ENCODE measurements around the gene CLEC12A. TPM values are rescaled to one million over a fixed set of nuclear protein-coding genes. Genes with fewer than 3 reads are reported as not detected.
"Not testable (repeated sequence)": the region's sequence is repeated elsewhere in the genome, so short reads cannot be mapped to it uniquely, and the experiment has no call there.

Gene CLEC12A
- total RNA-seq, 6 experiments from 2014 or later, result 0.22 to 2.9 (median 0.99) TPM

DNA sequence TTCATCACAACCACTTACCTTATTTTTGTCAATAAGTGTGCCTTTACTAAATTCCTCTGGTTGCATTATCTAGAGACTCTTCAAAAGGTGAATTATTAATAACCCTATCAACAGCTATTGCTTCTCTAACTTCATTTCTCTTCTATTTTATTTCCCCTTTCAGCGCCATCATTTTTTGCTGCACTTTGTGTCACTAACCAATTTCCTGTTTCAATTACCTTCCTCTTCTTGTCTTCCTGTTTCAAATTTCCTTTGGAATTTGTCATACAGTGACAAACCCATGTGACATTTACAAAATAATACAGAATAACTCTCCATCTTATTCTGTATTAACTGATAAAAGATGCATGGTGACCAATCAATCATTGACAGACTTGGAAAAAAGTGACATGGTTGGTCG is 26.8 kb upstream of the CLEC12A start:
- TF ChIP-seq, protein P1, sequence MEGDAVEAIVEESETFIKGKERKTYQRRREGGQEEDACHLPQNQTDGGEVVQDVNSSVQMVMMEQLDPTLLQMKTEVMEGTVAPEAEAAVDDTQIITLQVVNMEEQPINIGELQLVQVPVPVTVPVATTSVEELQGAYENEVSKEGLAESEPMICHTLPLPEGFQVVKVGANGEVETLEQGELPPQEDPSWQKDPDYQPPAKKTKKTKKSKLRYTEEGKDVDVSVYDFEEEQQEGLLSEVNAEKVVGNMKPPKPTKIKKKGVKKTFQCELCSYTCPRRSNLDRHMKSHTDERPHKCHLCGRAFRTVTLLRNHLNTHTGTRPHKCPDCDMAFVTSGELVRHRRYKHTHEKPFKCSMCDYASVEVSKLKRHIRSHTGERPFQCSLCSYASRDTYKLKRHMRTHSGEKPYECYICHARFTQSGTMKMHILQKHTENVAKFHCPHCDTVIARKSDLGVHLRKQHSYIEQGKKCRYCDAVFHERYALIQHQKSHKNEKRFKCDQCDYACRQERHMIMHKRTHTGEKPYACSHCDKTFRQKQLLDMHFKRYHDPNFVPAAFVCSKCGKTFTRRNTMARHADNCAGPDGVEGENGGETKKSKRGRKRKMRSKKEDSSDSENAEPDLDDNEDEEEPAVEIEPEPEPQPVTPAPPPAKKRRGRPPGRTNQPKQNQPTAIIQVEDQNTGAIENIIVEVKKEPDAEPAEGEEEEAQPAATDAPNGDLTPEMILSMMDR (IDR thresholded peaks at IDR 0.05), result no peak
- TF ChIP-seq POLR2A (IDR thresholded peaks at IDR 0.05), result no peak
- ATAC-seq, result no peak
- H3K4me3 ChIP-seq, result no peak overlapping the region
- H3K36me3 ChIP-seq, result no peaks in the 10 kb centered on the region
- no peaks in the 10 kb centered on the region for H3K9me3 ChIP-seq
- H3K4me1 ChIP-seq, result no peaks in the 10 kb centered on the region
- WGBS (ENCODE audit: insufficient coverage, low coverage, low lambda C conversion rate, missing lambda C conversion rate), result 35% methylated on average over 2 of the region's 2 CpGs
- intact Hi-C loops (cut with DNase I), result no loop called here
- no peak for DNase-seq
- no peaks in the 10 kb centered on the region for H3K27me3 ChIP-seq
- H3K27ac ChIP-seq, result no peak overlapping the region

DNA sequence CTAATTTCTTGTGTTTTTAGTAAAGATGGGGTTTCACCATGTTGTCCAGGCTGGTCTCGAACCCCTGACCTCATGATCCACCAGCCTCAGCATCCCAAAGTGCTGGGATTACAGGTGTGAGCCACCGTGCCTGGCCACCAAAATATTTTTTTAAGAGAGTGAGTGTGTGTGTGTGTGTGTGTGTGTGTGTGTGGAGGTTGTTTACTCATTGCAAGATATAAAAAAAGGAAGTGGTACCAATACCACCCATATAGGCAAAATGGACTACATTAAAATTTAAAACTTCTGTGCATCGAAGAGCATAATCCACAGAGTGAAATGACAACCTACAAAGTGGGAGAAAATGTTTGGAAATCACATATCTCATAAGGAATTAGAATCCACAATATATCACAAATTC is 23.5 kb upstream of the CLEC12A start:
- Histone ChIP-seq H3K27ac (no peak overlapping the region), H3K4me1 (no peaks in the 10 kb centered on the region), H3K9me3 (no peaks in the 10 kb centered on the region), H3K36me3 (no peaks in the 10 kb centered on the region), H3K27me3 (no peaks in the 10 kb centered on the region), H3K4me3 (no peak overlapping the region)
- TF ChIP-seq POLR2A (IDR thresholded peaks at IDR 0.05), result no peak
- TF ChIP-seq, protein P1 (IDR thresholded peaks at IDR 0.05), result no peak
- intact Hi-C loops (cut with DNase I), result no loop called here
- ATAC-seq (no peak), DNase-seq (no peak)
- WGBS (ENCODE audit: insufficient coverage, low coverage, low lambda C conversion rate, missing lambda C conversion rate), result 48% methylated on average over 3 of the region's 3 CpGs

DNA sequence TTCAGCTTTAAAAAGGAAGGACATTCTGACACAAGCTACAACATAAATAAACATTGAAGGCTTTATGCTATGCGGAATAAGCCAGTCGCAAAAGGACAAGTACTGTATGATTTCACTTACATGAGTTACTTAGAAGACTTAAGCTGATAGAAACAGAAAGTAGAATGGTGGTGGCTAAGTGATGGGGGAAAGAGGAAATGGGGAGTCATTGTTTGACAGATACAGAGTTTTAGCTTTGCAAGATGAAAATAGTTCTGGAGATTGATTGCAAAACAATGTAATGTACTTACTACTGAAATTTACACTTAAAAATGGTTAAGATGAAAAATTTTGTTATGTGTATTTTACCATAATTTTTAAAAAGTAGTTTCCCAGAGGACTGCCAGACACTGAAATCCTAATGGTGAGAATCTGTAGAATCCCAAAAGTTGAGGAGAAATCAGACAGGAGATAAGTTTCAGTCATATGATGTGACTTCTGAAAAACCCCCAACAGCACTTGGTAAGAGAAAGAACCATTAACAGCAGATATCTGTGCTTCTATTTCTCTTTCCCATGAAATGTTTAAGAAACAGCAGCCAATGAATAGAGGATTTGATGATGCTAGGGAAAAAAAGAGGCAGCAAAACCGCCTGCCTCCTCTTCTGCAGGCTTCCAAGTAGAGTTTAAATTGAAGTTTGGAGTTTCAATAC is 22.5 kb upstream of the CLEC12A start:
- H3K4me1 ChIP-seq, result no peaks in the 10 kb centered on the region
- H3K27ac ChIP-seq, result no peak overlapping the region
- H3K9me3 ChIP-seq, result no peaks in the 10 kb centered on the region
- peak in 2 of 4 donors; percentile 47 to 74 for ATAC-seq
- intact Hi-C loops (cut with DNase I), result no loop called here
- no peaks in the 10 kb centered on the region for H3K36me3 ChIP-seq
- TF ChIP-seq, protein P1 (IDR thresholded peaks at IDR 0.05), result no peak
- no peak for TF ChIP-seq POLR2A (IDR thresholded peaks at IDR 0.05)
- no peak for DNase-seq
- no peaks in the 10 kb centered on the region for H3K27me3 ChIP-seq
- WGBS (ENCODE audit: insufficient coverage, low coverage, low lambda C conversion rate, missing lambda C conversion rate), result 69% methylated on average over 3 of the region's 3 CpGs
- no peak overlapping the region for H3K4me3 ChIP-seq

DNA sequence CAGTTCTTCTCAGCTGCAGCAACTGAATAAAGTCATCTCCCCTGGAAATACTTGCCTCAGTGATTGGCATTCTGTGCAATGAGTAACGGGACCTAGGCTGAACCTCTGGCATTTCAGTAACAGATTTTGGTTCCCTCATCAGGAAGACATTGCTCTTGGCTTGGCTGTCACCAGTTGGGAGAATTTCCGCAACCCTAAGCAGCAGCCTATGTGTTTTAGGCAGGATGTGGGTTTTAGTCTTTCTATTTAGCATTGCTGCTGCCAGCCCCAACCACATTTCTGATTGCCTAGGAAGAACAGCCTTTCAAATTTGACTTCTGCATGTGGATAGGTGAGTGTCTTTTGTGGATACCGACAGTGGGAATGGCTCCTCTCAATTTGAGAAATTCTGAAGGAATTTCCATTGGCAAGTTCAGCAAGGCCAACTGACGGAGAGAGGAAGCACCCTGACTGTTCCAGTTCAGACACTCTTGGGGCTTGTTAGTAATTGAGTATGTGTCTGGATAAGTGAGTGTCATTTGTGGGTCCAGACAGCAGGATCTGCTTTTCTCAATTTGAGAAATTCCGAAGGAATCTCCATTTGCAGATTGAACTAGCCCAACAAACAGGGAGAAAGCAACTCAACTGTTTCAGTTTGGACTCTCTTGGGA is 20.1 kb upstream of the CLEC12A start:
- no peaks in the 10 kb centered on the region for H3K27me3 ChIP-seq
- intact Hi-C loops (cut with DNase I), result no loop called here
- peak in 2 of 4 donors; percentile 21 to 44 for ATAC-seq
- H3K4me1 ChIP-seq, result no peaks in the 10 kb centered on the region
- no peak for DNase-seq
- H3K4me3 ChIP-seq, result no peak overlapping the region
- no peak overlapping the region for H3K27ac ChIP-seq
- TF ChIP-seq, protein P1 (IDR thresholded peaks at IDR 0.05), result no peak
- no peak for TF ChIP-seq POLR2A (IDR thresholded peaks at IDR 0.05)
- no peaks in the 10 kb centered on the region for H3K9me3 ChIP-seq
- H3K36me3 ChIP-seq, result no peaks in the 10 kb centered on the region
- whole genome bisulfite sequencing (ENCODE audit: insufficient coverage, low coverage, low lambda C conversion rate, missing lambda C conversion rate), result 40% methylated on average over 5 of the region's 5 CpGs

DNA sequence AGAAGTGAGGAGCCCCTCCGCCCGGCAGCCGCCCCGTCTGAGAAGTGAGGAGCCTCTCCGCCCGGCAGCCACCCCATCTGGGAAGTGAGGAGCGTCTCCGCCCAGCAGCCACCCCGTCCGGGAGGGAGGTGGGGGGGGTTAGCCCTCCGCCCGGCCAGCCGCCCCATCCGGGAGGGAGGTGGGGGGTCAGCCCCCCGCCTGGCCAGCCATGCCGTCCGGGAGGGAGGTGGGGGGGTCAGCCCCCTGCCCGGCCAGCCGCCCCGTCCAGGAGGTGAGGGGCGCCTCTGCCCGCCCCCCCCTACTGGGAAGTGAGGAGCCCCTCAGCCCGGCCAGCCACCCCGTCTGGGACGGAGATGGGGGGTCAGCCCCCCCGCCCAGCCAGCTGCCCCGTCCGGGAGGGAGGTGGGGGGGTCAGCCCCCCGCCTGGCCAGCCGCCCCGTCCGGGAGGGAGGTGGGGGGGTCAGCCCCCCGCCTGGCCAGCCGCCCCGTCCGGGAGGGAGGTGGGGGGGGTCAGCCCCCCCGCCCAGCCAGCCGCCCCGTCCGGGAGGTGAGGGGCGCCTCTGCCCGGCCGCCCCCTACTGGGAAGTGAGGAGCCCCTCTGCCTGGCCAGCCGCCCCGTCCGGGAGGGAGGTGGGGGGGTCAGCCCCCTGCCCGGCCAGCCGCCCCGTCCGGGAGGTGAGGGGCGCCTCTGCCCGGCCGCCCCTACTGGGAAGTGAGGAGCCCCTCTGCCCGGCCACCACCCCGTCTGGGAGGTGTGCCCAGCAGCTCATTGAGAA is 18.1 kb upstream of the CLEC12A start:
- DNase-seq; H3K27ac ChIP-seq; H3K4me1 ChIP-seq; H3K27me3 ChIP-seq; H3K9me3 ChIP-seq; H3K4me3 ChIP-seq; H3K36me3 ChIP-seq; intact Hi-C loops (cut with DNase I); ATAC-seq: not testable (repeated sequence)
- no CpG with 5 or more reads among the region's 55 CpGs for WGBS (ENCODE audit: insufficient coverage, low coverage, low lambda C conversion rate, missing lambda C conversion rate)
